ENCODE results near the gene ERICH4.

The ERICH4 gene

GRCh38 chr19:41399525-41399924 is 43.4 kb upstream of the ERICH4 start:
- no peak for DNase-seq (ENCODE audit: low read depth)
- TF ChIP-seq CTCF (conservative IDR thresholded peaks at IDR 0.05; ENCODE audit: control insufficient read depth, insufficient read depth, low read depth, low read length): no peak
- no peak overlapping the region for H3K4me3 ChIP-seq (ENCODE audit: control insufficient read depth, low read depth, low read length)

GRCh38 chr19:41401483-41401882 is 41.5 kb upstream of the ERICH4 start:
- no peak for DNase-seq (ENCODE audit: low read depth)
- no peak for TF ChIP-seq CTCF (conservative IDR thresholded peaks at IDR 0.05; ENCODE audit: control insufficient read depth, insufficient read depth, low read depth, low read length)
- no peak overlapping the region for H3K4me3 ChIP-seq (ENCODE audit: control insufficient read depth, low read depth, low read length)

- H3K4me3 ChIP-seq (ENCODE audit: control insufficient read depth, low read depth, low read length): no peak overlapping the region
- no peak for TF ChIP-seq CTCF (conservative IDR thresholded peaks at IDR 0.05; ENCODE audit: control insufficient read depth, insufficient read depth, low read depth, low read length)
- no peak for DNase-seq (ENCODE audit: low read depth)
These were observed 40.9 kb upstream of the ERICH4 start for GRCh38 chr19:41402010-41402409.

- TF ChIP-seq CTCF (conservative IDR thresholded peaks at IDR 0.05; ENCODE audit: control insufficient read depth, insufficient read depth, low read depth, low read length): no peak
These were observed 39.6 kb upstream of the ERICH4 start for GRCh38 chr19:41403181-41403970.

GRCh38 chr19:41405776-41406175 is 37.2 kb upstream of the ERICH4 start:
- TF ChIP-seq CTCF (conservative IDR thresholded peaks at IDR 0.05; ENCODE audit: control insufficient read depth, insufficient read depth, low read depth, low read length): no peak

More at GRCh38 chr19:41403181-41403970, 39.6 kb upstream of the ERICH4 start:
- no peak overlapping the region for H3K4me3 ChIP-seq (ENCODE audit: control insufficient read depth, low read depth, low read length)
- no peak for DNase-seq (ENCODE audit: low read depth)

GRCh38 chr19:41407271-41407670 is 35.7 kb upstream of the ERICH4 start:
- TF ChIP-seq CTCF (conservative IDR thresholded peaks at IDR 0.05; ENCODE audit: control insufficient read depth, insufficient read depth, low read depth, low read length): no peak
- H3K4me3 ChIP-seq (ENCODE audit: control insufficient read depth, low read depth, low read length): no peak overlapping the region
- DNase-seq (ENCODE audit: low read depth): no peak

More at GRCh38 chr19:41405776-41406175, 37.2 kb upstream of the ERICH4 start:
- no peak for DNase-seq (ENCODE audit: low read depth)
- no peak overlapping the region for H3K4me3 ChIP-seq (ENCODE audit: control insufficient read depth, low read depth, low read length)
